Mucosa of gallbladder (tissue), 1 donor: Measurements from ENCODE around the gene RYR2. TPM values are rescaled to one million over a fixed set of nuclear protein-coding genes. Genes with fewer than 3 reads are reported as not detected.
A peak's percentile ranks its signal among the peaks of the same experiment; 100 is the strongest.
"Not testable (repeated sequence)": the region's sequence is repeated elsewhere in the genome, so short reads cannot be mapped to it uniquely, and the experiment has no call there.

Source experiments
- DNase-seq: peaks from one replicate; pipeline ENCODE4 v3.0.0-alpha.2; 2020; ENCODE audit warnings: low spot score
- total RNA-seq: library from RNA; stranded (reverse); gene quantifications from one replicate; pipeline ENCODE4 v1.2.1, GENCODE V29; 2021
- donor health status: DM: no; HTN: no; CAD: no.

The RYR2 gene
- total RNA-seq, 1 donor from 2014 or later: 7.5 TPM

DNA sequence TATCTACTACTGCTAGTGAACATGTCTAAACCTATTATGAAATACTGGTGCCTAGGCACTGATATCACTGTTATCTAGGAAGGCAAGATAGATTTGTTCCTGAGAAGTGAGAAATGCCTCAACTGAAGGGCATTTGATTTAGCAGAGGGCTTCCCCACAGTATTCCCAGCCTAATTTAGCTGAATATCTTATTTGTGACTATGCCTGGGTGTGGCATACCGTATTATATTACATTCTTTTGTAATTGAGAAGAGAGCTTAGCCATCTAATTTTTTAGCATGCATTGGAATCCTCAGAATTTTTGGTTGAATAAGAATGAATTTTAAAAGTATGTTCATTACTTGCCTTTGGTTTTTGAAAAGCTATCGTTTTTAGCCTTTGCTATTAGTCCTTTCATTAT, 749.6 kb downstream of the RYR2 start:
- DNase-seq: no peak

DNA sequence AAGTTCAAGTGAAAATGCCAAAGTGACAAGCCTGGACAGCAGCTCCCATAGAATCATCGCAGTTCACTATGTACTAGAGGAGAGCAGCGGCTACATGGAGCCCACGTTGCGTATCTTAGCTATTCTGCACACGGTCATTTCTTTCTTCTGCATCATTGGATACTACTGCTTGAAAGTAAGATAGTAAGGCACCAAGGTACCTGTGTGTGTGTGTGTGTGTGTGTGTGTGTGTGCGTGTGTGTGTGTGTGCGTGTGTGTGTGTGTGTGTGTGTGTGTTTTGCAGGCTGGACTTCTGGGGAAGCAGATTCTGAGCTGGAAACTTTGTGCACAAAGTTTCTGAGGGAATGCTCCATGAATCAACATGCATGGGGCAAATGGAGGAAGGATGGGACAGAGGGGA, 750.2 kb downstream of the RYR2 start:
- no peak for DNase-seq

DNA sequence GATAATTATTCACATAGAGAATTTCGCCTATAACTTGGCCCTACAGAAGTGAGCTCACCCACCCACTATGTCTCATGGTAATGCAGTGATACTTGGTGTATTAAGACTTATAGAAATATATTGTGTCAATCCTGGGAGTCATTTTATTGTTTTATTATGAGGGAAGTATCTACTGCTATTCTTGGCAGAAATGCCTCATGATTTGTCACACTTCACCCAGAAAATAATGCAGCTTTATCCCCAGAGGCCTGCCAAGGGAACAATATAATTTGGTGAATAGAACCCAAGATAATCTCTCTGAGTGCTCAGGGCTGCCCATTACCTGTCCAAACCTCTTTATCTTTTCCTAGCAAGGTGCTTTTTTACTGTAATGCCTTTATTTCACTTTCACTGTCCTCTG, 750.7 kb downstream of the RYR2 start:
- no peak for DNase-seq

DNA sequence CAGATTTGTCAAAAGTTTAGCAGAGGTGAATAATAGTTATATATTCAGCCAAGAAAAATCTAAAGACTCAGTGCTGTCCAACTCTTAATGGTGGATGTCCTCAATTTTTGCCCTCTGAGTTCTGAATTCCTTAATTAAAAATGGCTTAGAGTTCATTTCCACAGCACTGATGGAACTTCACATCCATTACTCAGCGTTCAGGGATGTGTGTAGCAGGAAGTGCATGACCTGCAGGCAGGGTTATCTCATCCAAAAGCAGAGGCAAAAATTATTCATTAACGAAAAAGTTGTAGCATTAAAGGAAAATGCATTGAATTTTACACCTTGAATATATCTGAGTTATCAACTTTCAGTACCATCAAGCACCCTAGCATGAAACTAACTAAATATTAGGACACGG, 752.1 kb downstream of the RYR2 start:
- no peak for DNase-seq

DNA sequence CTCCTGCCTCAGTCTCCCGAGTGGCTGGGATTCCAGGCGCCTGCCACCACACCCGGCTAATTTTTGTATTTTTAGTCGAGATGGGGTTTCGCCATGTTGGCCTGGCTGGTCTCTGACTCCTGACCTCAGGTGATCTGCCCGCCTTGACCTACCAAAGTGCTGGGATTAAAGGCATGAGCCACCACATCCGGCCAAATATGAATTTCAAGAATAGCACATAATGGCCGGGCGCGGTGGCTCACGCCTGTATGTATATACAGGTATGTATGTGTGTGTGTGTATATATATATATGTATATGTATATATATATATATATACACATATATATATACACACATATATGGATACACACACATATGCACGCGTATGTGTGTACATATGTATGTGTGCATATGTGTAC, 753.6 kb downstream of the RYR2 start:
- DNase-seq: no peak

DNA sequence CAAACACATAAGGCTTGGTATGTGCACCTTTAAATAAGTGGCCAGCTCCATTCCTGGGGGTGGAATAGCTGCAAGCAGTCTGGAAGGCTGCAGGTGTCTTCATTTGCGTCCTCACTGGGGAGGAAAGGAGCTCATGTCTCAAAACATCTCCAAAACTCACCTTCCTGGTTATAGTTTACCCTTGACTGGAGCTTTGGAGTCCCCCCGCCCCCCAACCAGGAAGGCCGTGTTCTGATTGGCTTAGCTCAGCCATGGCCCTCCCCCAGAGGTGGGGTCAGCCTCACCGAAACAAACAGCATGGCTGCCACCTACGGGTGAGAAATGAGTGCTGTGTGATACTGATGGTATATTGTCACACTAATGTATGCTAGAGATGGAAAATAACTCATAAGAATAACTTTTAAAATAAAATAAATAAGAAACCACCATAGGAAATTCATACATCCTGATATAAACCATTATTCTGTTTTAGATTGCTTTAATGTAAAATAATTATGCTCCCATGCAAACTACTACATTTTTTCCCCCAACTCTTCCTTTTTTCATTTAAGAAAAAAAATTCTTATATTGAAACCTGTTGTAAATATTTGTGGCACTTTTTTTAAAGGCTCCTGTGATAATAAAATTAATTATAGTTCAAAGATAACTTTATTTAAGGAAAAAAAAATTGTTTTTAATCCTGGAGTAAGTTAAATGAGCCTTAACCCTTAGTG, 757.9 kb downstream of the RYR2 start:
- DNase-seq: peak; percentile 81

DNA sequence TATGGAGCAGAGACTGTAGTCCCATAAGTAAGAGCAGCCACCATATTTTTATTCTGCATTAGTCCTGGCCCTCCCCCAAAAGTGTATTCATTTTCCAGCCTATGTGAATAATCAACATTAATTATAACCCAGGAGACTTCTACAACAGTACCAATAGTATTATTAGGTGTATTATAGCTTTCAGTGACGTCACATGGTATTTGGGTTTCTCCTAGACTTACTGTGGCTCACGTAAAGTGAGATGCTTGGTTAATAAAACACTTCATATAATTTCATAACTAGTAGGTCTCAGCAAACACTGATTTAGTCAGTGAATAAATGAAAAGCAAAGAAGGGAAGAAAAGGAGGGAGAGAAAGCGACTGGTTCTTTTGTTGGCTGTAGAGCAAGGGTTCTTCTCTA, 762.5 kb downstream of the RYR2 start:
- no peak for DNase-seq

DNA sequence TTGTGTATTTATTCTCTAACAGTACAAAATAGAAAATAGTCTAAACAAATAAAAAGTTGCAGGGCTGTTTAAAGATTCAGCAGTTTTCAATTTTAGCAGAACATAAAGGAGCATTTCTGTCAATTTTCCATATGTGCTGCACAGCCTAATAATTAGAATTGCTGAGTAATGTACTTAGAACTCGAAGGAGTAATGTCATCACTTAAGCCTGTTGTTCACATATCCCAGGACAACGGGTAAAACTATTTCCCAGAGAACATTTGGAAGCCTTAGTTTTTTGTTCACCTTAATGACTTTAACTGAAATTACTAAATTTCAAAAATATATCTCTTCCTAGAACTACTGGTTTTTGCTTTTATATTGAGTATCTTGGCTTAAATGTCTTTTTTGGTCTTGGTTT, 767.1 kb downstream of the RYR2 start:
- DNase-seq: no peak

DNA sequence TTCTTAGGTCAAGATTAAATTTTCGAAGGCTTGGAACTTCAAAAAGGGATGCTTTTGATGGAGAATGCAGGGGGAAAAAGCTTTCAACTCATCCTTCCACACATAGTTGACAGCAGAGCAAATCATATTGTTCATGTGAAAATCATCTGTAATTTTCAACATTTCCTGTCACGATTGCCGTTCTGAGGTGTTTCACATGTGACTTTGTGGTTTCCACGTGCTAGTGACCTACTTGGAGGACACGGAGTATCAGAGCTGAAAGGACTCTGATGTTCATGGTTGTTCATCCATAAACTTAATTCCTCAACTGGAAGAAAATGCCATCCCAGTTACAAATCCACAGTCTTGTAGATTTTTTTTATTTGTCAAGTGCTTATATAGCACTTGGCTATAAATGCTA, 769.6 kb downstream of the RYR2 start:
- no peak for DNase-seq

DNA sequence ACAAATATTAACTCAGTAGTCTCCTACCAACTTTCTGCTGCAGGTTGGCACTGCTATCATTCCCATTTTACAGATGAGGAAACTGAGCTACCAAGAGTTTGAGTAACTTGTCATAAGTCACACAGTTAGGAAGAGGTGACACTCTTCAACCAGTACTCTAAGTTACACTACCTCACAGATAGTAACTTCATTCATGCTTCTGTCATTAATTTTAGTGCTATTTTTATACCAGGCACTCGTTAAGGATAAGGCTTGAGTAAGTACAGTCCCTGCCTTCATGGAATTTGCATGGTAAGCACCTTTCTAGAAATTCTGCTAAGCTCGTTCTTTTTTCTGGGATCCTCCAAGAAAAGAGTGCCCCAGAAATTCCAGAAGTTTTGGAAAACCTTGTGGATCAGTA, 770.1 kb downstream of the RYR2 start:
- DNase-seq: no peak

DNA sequence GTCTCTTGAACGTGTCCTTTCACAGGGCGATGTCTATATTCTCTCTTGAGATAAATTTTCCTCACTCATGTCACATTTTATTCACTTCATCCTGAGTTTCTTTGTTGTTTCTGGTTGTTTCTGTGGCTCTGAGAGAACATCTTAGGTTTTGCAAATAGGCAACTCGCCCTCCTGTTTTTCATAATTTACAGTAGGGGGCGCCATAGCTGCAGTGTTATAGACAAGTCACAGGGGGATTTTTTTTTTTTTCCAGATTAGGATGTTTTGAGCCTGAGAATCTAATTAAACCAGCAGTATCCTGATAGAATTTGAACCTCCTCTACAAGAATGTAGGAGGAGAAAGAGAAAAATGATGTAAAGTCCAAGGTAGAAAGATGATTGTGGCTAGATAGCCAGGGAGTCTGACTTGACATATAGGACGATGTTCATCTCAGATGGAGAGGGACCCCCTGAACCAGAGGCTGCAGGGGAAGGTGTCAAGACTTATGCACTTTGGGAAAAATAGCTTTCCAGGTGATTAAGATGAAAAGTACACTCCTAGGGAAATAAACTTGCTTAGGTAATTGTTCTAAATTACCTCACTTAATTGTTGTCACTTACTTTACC, 772.4 kb downstream of the RYR2 start:
- no peak for DNase-seq

DNA sequence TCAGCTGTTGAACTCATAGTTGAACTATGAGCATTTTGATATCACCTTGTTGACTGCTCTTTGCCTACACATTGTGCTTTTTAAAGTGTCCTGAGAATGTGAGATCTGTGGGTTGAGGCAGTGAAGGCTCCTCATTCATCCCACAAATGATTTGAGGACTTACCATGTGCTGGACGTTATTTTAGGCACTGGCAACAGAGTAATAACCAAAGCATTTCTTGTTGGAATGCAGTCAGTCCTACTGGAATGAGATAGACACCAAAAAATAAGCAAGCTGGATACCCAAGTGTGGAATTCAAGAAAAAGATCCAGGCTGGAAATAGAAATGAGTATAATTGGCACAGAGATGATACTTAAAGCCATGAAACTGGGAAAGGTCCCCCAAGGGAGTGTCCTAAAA, 775.3 kb downstream of the RYR2 start:
- DNase-seq: no peak

DNA sequence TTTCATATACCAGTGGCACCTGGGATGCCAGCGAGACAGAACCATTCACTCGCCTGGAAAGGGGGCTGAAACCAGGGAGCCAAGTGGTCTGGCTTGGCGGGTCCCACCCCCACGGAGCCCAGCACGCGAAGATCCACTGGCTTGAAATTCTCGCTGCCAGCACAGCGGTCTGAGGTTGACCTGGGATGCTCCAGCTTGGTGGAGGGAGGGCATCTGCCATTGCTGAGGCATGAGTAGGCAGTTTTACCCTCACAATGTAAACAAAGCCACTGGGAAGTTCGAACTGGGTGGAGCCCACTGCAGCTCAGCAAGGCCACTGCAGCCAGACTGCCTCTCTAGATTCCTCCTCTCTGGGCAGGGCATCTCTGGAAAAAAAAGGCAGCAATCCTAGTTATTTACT, 778.6 kb downstream of the RYR2 start:
- peak; percentile 61 for DNase-seq

DNA sequence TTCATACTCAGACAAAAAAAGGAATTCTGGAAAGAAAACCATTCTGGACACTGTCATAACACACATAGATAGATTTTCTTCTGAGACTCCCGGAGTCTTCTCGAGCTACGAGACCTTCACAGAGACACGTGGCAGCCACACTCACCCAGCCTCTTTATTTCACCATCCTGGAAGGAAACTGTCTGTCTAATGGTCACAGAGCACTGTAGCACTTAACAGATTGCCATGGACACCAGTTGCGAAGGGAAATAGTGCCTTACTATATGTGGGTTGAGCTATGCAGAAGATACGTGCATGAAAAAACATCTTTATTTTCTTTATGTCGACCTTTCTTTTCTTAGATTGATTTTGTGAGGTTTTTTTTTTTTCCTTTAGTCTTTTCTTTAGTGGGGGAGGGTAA, 790.9 kb downstream of the RYR2 start:
- no peak for DNase-seq

DNA sequence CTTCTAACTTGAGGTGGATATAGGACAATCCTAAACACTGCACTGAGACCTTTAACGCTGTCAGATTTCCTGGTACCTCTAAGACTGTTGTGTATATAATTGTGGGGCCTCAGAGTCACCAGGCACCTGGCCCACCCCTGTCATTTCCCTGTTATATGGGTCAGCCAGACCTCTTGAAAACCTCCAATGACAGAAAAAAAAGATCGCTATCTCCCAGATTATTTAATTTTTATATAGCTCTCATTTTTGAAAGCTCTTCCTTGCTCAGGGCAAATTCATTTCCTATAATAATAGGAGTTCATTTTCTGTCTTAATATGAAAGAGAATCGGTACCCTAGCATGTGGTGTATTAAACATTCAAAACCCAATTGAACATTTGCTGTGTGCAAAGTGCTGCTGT, 792.1 kb downstream of the RYR2 start:
- no peak for DNase-seq

DNA sequence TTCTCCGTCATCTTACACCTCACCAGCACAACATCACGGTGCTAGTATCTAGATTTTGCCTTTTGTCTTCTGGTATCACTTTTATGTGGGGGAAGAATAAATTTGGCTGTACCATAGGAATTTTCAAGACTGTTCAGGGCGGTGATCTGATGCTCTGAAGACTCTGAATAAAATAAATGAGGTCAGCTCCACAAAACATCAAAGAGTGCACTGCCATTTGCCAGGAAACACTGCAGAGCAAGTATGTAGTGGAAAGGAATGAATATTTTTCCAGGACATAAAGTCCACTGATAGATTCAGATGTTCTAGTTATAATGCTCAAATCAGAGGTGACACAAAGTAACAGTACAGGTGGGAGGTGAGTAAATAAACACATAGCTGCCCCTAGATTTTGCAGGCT, 792.5 kb downstream of the RYR2 start:
- DNase-seq: no peak

DNA sequence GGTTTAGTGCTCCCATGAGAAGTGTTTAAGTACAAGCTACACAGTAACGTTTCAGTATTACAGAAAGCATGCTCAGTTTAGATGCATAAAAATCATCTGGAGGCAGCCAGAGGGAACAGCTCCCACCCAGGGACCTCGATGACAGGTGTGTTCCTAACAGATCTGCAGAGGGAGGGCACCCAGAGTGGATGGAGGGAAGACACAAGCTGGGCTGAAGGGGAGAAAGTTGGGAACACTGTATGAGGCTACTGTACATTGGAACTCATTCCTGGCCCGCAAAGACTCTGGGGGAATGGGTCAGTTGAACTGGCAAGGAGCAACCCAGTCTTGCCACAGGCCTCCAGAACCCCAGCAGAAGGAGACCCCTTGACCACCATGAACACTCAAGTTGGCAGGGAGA, 796.3 kb downstream of the RYR2 start:
- DNase-seq: no peak

DNA sequence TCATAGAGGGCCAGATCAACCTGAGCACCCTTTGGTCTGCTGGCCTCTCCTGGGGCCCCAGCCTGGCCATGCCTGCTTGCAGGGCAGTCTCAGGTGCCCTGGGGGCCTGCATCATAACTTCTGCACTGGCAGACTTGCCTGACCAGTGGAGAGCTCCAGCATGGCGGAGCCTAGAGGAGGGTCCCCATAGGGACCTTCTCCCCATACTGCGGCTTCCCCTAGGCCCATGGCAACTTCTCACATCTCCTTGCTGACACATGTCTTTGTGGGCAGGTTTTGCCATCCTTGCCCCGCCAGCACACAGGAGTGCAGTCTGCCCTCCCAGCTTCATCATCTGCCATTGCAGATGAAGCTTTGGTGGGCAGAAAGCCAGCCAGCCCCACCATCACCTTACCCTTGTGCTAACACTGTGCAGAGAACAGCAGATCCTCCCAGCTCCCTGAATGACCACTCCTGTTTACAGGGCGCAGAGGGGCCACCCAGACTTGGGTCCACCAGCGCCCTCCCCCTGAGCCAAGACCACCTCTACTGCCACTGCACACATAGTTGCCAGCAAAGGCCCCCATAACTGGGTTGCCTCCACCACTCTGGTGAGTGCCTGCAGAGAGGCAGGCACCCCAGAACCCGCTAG, 797.0 kb downstream of the RYR2 start:
- no peak for DNase-seq

DNA sequence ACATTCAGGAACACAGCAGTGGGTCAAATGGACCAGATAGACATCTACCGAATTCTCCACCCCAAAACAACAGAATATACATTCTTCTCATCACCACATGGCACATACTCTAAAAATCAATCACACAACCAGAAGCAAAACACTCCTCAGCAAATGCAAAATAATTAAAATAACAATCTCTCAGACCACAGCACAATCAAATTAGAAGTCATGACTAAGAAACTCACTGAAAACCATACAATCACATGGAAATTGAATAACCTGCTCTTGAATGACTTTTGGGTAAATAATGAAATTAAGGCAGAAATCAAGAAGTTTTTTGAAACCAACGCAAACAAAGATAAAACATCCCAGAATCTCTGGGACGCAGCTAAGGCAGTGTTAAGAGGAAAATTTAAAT, 799.5 kb downstream of the RYR2 start:
- DNase-seq: no peak

DNA sequence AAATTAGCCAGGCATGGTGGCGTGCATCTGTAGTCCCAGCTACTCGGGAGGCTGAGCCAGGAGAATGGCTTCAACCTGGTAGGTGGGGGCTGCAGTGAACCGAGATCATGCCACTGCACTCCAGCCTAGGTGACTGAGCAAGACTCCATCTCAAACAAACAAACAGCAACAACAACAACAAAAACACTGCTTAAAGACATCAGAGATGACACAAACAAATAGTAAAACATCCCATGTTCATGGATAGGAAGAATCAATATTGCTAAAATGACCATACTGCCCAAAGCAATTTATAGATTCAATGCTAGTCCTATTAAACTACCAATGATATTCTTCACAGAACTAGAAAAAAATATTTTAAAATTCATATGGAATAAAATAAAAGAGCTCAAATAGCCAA, 801.5 kb downstream of the RYR2 start:
- DNase-seq: not testable (repeated sequence)

DNA sequence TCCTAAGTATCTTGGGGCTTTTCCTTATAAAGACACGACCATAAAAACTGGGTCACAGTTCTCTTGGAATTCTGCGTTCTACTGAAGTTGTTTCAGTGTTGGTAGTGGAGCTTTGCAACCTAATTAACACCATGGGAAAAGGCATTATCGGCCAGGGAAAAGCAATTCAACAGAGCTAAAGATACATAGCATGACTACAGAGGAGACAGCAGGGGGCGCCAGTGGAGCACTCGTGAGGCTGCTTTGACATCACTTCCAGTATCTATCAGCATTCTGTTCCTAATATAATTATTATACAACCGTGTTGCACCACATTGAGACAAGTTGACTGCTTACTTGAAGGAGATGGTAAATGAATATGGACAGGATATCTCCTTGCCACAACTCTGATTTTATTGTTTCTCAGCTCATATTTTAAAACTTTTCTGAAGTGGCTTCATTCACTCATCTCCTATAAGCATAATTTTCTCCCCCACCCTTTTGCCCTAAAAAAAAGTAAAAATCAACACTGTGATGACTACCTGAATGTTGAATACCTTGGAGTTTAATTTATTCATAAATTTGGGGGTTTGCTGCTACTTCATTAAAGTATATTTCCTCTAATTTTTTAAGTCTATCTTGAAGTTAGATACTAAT, 809.3 kb downstream of the RYR2 start:
- DNase-seq: peak; percentile 17

DNA sequence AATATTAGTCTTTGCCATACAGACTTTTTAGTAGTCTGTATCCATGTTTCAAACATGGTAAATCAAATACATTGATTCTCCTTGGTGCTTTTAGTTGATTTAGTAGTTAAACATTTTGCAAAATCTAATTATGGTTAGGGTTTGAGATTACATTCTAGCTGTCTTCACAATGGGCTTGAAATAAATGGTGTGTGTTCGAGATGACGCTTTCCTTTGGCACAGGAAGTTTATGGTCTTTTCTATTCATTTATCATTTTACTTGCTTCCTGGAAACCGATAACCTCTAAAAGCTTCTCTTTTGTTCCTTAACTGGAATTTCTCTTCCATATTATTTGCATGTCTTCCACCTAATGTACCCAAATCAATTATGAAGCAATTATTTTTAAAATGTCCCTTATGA, 810.4 kb downstream of the RYR2 start:
- DNase-seq: no peak

DNA sequence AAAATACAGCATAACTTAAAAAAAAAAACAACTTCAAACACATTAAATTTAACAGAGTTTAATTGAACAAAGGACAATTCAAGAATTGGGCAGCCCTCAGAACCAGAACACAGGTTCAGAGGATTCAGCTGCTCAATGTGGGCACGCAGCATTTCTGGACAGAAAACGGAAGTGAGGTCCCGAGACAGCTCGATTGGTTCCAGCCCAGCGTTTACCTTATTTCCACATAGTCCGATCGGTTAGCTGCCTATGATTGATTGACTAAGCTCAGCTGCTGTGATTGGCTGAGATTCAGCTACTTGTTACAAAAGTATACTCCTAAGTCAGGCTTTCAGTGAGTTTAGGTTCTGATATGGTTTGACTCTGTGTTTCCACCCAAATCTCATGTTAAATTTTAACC, 815.5 kb downstream of the RYR2 start:
- DNase-seq: no peak
